Stimulated activated CD8-positive, alpha-beta memory T cell treated with anti-CD3 and anti-CD28 coated beads, Interleukin-15, amount 100 ng/mL, for 48 hours (primary cell): ENCODE data around the gene BANF2.
"Not testable (repeated sequence)": the region's sequence is repeated elsewhere in the genome, so short reads cannot be mapped to it uniquely, and the experiment has no call there.

Experiments
- DNase-seq, 2 donors: peaks; one replicate each; pipeline ENCODE4 v3.0.0-alpha.2; 2020; ENCODE audit warnings: low read depth in 2 of 2

Gene BANF2

GRCh38 chr20:17762873-17763557, 63.2 kb downstream of the BANF2 start:
- no peak for DNase-seq

DNA sequence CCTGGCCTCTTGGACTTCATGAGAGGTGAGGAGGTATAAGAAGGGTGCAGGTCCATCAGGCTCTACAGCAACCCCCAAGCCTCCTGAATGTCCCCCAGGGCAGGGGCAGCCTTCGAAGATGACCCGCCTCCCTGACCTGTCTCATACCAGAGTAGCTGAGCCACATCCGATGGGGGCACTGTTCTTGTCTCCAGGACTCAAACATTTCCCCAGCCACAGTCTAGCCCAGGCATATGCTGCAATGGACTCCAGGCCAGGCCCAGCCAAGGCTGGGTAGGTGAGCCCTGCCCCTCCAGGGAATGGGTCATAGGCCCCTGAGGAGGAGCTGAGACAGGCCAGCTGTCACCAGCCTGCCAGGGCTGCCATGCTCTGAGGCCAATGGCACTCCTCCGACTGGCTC, 65.3 kb downstream of the BANF2 start:
- no peak for DNase-seq

DNA sequence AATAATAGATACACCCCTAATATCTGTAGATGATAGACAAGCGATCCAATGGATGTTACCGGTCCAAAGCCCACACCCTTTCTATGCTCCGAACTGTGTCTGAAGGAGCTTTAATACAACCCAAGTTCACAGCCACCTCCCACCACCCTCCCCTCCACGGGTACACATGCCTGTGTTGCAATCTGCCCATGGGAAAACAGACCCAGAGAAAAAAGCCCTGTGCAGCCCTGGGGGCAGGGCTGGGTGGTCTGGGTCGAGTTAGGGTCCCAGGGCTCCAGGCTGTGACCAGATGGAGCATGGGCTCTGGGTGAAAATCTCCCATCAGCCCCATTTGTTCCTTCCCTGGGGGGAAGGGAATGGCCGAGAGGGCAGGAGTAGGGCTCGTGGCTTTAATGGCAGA, 65.8 kb downstream of the BANF2 start:
- DNase-seq: no peak

- DNase-seq: no peak
These were observed 66.5 kb downstream of the BANF2 start for GRCh38 chr20:17766226-17766625.

DNA sequence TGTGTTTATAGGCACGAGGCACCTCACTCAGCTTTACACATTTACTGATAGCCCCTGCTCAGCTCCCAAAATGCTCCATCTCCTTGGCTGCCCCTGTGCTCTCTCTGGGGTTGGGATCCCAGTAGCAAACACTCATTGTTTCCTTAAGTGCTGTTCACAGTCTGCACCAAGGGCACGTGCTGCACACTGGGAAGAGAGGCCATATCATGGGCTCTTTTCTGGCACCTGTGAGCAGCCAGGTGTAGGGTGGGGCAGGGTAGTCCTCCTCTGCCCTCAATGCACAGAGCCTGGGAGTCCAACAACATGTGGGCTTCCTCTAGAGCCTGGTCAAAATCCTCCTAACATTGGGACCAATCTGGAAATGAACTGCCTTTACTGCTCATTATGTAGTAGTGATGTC, 67.9 kb downstream of the BANF2 start:
- no peak for DNase-seq

DNA sequence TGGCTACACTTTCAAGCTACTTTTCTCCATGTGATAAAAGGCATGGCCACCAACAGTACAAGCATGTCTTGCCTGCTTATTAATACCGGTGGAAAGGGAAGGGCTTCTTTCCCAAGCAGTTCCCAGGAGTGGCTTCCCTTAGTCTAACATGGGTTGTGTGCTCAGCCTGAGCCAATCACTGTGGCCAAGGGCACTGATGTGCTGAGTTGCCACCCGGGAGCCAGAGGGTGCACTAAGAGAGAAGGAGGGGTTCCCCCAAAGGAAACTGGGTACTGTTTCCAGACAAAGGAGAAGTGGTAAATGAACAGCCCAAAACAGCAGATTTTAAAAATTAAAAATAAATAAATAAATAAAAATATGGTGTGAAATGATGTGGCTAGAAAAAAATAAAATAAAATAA, 68.5 kb downstream of the BANF2 start:
- DNase-seq: no peak

DNA sequence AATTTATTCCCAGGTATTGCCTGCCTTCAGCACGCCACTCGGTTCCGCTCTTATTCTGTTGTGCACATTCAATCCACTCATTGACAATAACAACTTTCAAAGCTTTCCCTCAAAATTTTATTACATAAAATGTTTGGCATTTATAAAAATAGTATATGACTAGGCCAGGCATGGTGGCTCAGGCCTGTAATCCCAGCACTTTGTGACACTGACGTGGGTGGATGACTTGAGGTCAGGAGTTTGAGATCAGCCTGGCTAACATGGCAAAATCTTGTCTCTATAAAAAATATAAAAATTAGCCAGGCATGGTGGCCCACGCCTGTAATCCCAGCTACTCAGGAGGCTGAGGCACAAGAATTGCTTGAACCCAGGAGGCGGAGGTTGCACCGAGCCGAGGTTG, 70.0 kb downstream of the BANF2 start:
- DNase-seq: not testable (repeated sequence)

- no peak for DNase-seq
These were observed 71.6 kb downstream of the BANF2 start for GRCh38 chr20:17771206-17772004.

DNA sequence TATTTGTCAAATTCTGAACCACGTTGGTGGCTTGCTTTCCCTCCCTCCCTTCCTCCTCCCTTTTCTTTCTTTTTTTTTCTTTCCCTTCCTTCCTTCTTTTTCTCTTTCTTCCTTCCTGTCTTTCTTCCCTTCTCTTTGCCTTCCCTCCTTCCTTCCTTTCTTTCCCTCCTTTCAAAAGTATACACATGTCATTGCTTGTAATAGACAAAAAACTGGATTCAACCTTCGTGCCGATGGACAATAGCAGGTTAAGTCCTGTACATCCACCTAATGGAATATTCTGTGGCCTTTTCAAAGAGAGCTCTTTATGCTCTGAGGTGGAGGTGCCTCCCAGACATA, 72.2 kb downstream of the BANF2 start:
- no peak for DNase-seq

GRCh38 chr20:17773619-17774018, 73.9 kb downstream of the BANF2 start:
- DNase-seq: no peak

DNA sequence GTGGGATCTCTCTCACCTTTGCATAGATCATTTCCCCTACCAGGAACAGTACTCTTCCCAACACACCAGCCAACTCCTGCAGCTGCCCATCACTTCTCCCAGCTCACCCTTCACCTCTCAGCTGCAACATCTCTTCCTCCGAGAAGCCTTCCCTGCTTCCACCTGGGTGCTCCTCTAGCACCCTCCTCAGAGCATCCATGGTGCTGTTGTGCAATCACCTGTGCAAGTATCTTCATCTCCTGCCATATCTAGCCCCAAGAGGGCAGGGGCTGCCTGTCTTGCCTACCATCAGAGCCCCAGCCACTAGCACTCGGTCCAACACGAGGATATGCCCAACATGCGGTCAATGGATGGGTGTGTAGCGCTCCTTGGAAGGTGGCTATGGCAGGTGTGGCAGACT, 75.8 kb downstream of the BANF2 start:
- DNase-seq: no peak

GRCh38 chr20:17776551-17776950, 76.8 kb downstream of the BANF2 start:
- no peak for DNase-seq

- not testable (repeated sequence) for DNase-seq
These were observed 79.2 kb downstream of the BANF2 start for GRCh38 chr20:17779011-17779410.

DNA sequence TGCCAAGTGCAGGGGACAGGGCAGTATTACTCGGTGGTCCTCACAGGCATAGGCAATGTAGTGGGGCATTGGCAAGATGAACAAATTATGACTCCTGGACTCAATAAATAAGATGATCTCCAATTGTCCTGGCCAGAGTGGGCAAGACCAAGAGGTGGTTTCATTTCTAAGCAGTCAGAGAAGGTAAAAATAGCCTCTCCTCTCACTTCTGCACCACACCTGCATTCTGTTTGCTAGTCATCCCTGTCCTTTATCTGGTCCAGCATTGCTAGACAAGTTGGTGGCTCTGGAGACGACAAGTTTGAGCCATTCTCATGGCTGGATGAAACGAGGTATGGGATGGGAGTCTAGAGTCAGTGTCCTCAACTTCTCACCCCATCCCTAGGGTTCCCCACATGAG, 83.0 kb downstream of the BANF2 start:
- no peak for DNase-seq

DNA sequence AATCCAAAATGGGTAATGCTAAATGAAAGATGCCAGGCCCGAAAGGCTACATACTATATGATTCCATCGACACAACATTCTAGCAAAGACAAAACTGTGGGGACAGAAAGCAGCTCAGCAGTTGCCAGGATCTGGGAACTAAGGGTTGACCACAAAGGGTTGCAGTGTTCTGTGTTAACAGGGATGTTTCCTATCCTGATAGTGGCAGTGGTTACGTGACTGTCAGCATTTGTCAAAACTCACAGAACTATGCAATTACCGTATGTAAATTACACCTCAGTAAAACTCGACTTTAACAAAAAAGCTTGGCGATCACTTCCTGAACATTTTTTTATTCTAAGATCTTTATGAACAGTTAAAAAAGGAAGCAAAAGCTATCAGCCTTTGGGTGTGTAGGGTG, 83.9 kb downstream of the BANF2 start:
- DNase-seq: no peak

GRCh38 chr20:17785007-17785406, 85.2 kb downstream of the BANF2 start:
- DNase-seq: no peak
